Neuron (in vitro differentiated cells): ENCODE results near the gene PRKCG.
A peak's percentile ranks its signal among the peaks of the same experiment; 100 is the strongest.

Experiments used
- H2AFZ ChIP-seq: one replicate; pipeline ENCODE4 v1.6.1; 2013; ENCODE audit warnings: low read depth, mild to moderate bottlenecking, inconsistent platforms, low read length, moderate library complexity
- H3K27me3 ChIP-seq: one replicate; pipeline ENCODE4 v1.6.1; 2013; ENCODE audit warnings: low read length; ENCODE audit not compliant: insufficient read depth
- H3K36me3 ChIP-seq: one replicate; pipeline ENCODE4 v1.6.1; 2013; ENCODE audit warnings: low read length; ENCODE audit not compliant: insufficient read depth
- H3K4me1 ChIP-seq: one replicate; pipeline ENCODE4 v1.6.1; 2013; ENCODE audit warnings: low read length; ENCODE audit not compliant: insufficient read depth
- H3K4me3 ChIP-seq: 2 replicates; pipeline ENCODE4 v1.5.1; 2013; ENCODE audit warnings: mild to moderate bottlenecking, low read length, moderate library complexity
- H3K9me3 ChIP-seq: one replicate; pipeline ENCODE4 v1.6.1; 2013; ENCODE audit warnings: low read length

The PRKCG gene

DNA sequence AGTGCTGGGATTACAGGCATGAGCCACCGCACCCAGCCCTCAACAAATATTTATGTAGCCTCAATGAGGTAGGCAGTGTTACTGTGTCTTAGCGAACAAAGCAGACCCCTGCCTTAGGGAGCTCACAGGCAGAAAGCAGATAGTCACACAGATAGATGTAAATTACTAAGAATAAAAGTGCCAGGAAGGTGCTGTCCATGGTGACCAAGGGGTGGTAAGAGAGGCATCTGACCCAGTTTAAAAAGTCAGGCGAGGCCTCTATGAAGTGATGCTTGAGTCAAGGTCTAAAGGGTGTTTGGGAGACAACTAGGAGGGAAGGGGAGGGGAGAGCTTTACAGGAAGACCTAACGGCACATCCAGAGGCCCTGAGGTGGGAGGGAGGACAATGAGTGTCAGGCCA, 14.7 kb downstream of the PRKCG start:
- H3K9me3 ChIP-seq: peaks cover 1% of the 10 kb centered on the region
- H3K4me3 ChIP-seq: no peak overlapping the region
- H3K4me1 ChIP-seq: no peaks in the 10 kb centered on the region
- no peaks in the 10 kb centered on the region for H3K36me3 ChIP-seq
- H3K27me3 ChIP-seq: no peaks in the 10 kb centered on the region
- no peak overlapping the region for H2AFZ ChIP-seq

DNA sequence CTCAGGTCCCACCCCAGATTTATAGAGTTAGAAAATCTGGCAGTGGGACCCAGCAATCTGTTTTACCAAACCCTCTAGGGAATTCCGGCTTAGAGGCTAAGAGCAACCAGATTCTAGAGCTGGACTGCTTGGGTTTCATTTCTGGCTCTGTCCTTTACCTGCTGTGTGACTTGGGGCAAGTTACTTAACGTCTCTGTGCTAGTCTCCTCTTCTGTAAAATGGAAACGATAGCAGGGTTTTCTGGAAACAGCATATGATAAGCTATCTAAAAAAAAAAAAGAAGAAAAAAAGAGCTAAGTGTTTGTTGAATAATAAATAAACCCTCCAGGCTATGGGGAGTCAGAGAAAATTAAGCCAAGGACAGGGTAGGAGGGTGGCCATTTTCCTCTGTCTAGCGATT, 15.5 kb downstream of the PRKCG start:
- H2AFZ ChIP-seq: no peak overlapping the region
- H3K27me3 ChIP-seq: no peaks in the 10 kb centered on the region
- H3K4me3 ChIP-seq: no peak overlapping the region
- no peaks in the 10 kb centered on the region for H3K4me1 ChIP-seq
- peaks cover 1% of the 10 kb centered on the region for H3K9me3 ChIP-seq
- H3K36me3 ChIP-seq: no peaks in the 10 kb centered on the region

DNA sequence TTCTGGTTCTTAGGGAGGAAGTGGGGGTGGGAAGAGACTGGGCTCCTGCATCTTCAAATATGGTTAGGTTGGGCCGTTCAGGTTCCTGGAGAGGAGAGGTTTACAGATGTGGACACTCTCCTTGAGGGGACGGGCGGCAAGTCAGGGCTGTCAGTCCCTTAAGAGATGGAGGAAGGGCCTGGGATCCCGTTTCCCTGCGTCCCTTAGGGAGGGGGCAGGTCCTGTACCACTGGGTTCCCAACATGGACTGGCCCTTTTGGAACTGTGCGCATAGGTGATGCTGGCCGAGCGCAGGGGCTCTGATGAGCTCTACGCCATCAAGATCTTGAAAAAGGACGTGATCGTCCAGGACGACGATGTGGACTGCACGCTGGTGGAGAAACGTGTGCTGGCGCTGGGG, 16.2 kb downstream of the PRKCG start:
- H3K4me3 ChIP-seq: no peak overlapping the region
- no peaks in the 10 kb centered on the region for H3K4me1 ChIP-seq
- H3K9me3 ChIP-seq: peaks cover 1% of the 10 kb centered on the region
- H3K36me3 ChIP-seq: no peaks in the 10 kb centered on the region
- no peak overlapping the region for H2AFZ ChIP-seq
- no peaks in the 10 kb centered on the region for H3K27me3 ChIP-seq

GRCh38 chr19:53898636-53899341, 16.8 kb downstream of the PRKCG start:
- Histone ChIP-seq H2AFZ (no peak overlapping the region), H3K4me1 (no peaks in the 10 kb centered on the region), H3K36me3 (no peaks in the 10 kb centered on the region), H3K27me3 (no peaks in the 10 kb centered on the region), H3K9me3 (peaks cover 1% of the 10 kb centered on the region), H3K4me3 (no peak overlapping the region)

- H3K4me3 ChIP-seq: no peak overlapping the region
Measured at GRCh38 chr19:53900191-53900860, 18.3 kb downstream of the PRKCG start.

DNA sequence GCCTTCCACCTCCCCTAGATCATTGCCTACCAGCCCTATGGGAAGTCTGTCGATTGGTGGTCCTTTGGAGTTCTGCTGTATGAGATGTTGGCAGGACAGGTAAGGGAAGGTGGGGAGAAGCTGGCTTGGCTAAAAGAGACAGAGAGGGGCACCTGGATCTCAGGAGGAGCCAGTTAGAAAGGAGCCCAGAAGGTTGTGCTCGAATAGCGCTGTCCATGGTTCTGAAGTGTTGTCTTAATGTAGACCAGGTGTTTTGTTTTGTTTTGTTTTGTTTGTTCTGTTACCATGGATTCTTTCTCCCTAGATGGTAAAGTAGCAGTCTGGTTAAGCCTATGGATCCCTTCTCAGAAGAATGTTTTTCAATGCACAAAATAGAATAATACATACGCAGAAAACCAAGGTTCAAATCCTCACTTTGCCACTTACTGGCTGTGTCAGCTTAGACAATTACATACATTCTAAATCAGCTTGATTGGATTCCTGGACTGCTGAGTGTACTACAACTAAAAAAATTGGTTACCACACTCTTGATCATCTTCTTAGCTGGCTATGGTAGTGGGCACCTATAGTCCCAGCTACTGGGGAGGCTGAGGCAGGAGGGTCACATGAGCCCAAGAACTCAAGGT, 21.2 kb downstream of the PRKCG start:
- Histone ChIP-seq H2AFZ (no peak overlapping the region), H3K36me3 (no peaks in the 10 kb centered on the region), H3K9me3 (peaks cover 1% of the 10 kb centered on the region), H3K27me3 (peaks cover 6% of the 10 kb centered on the region), H3K4me1 (peaks cover 15% of the 10 kb centered on the region), H3K4me3 (no peak overlapping the region)

More at GRCh38 chr19:53900191-53900860, 18.3 kb downstream of the PRKCG start:
- Histone ChIP-seq H3K36me3 (no peaks in the 10 kb centered on the region), H2AFZ (no peak overlapping the region), H3K4me1 (no peaks in the 10 kb centered on the region), H3K27me3 (peaks cover 6% of the 10 kb centered on the region), H3K9me3 (peaks cover 1% of the 10 kb centered on the region)

- Histone ChIP-seq H3K27me3 (peaks cover 6% of the 10 kb centered on the region), H3K4me1 (peaks cover 16% of the 10 kb centered on the region), H3K4me3 (no peak overlapping the region), H2AFZ (no peak overlapping the region), H3K9me3 (peaks cover 1% of the 10 kb centered on the region), H3K36me3 (no peaks in the 10 kb centered on the region)
Measured at GRCh38 chr19:53904909-53905308, 22.9 kb downstream of the PRKCG start.

- Histone ChIP-seq H3K4me3 (no peak overlapping the region), H3K36me3 (no peaks in the 10 kb centered on the region), H3K9me3 (no peaks in the 10 kb centered on the region), H3K4me1 (peaks cover 22% of the 10 kb centered on the region), H3K27me3 (peaks cover 6% of the 10 kb centered on the region), H2AFZ (no peak overlapping the region)
Measured at GRCh38 chr19:53905787-53906186, 23.8 kb downstream of the PRKCG start.

- no peaks in the 10 kb centered on the region for H3K9me3 ChIP-seq
- H3K27me3 ChIP-seq: peaks cover 6% of the 10 kb centered on the region
- H3K36me3 ChIP-seq: no peaks in the 10 kb centered on the region
- no peak overlapping the region for H3K4me3 ChIP-seq
- no peak overlapping the region for H2AFZ ChIP-seq
- H3K4me1 ChIP-seq: peaks cover 24% of the 10 kb centered on the region
Measured at GRCh38 chr19:53906211-53907192, 24.5 kb downstream of the PRKCG start.

GRCh38 chr19:53907193-53907581, 25.2 kb downstream of the PRKCG start:
- Histone ChIP-seq H3K4me1 (peaks cover 24% of the 10 kb centered on the region), H2AFZ (no peak overlapping the region), H3K9me3 (no peaks in the 10 kb centered on the region), H3K4me3 (no peak overlapping the region), H3K27me3 (peaks cover 6% of the 10 kb centered on the region), H3K36me3 (no peaks in the 10 kb centered on the region)

DNA sequence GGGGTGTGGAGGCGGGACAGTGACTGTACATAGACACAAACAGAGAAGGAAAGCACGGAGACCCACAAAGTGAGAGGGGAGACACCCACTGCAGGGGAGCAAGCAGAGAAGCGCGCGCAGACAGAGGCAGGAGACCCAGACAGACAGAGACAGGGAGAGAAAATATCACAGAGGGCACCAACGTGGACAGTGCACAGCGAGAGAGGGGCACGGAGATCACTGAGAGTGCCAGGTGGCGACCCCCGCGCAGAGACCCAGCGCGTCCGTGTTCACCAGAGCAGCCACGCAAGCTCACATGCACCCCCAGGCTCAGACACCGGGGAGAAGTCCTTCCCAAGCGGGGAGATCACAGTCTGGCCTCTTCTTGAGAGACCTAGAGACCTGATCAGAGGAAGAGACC, 25.7 kb downstream of the PRKCG start:
- peaks cover 1% of the 10 kb centered on the region for H3K36me3 ChIP-seq
- H3K4me1 ChIP-seq: peaks cover 24% of the 10 kb centered on the region
- H3K27me3 ChIP-seq: peaks cover 6% of the 10 kb centered on the region
- peak overlapping the region; percentile 74 for H3K4me3 ChIP-seq
- no peaks in the 10 kb centered on the region for H3K9me3 ChIP-seq
- no peak overlapping the region for H2AFZ ChIP-seq

- H3K4me1 ChIP-seq: peaks cover 24% of the 10 kb centered on the region
- no peaks in the 10 kb centered on the region for H3K9me3 ChIP-seq
- peak overlapping the region; percentile 68 for H2AFZ ChIP-seq
- peak overlapping the region; percentile 74 for H3K4me3 ChIP-seq
- peaks cover 5% of the 10 kb centered on the region for H3K36me3 ChIP-seq
- H3K27me3 ChIP-seq: peaks cover 6% of the 10 kb centered on the region
Measured at GRCh38 chr19:53908106-53908934, 26.3 kb downstream of the PRKCG start.
